GM18520 (cell line): ENCODE data around the gene ADAM8.
"Not testable (repeated sequence)": the region's sequence is repeated elsewhere in the genome, so short reads cannot be mapped to it uniquely, and the experiment has no call there.

Experiments used
- ATAC-seq: cut with Tn5 transposase; IDR thresholded peaks from one replicate; pipeline ENCODE4 v1.9.1; 2021; ENCODE audit not compliant: unreplicated experiment

Gene ADAM8

GRCh38 chr10:133276435-133277201 is at the start of gene ADAM8:
Gene ADAM8 (minus strand): TSS chr10:133276868. CDS start chr10:133276817, 51 bp downstream.
- ATAC-seq: peak; percentile 32

- no peak for ATAC-seq
Observed at GRCh38 chr10:133326223-133326551, 49.5 kb upstream of the ADAM8 start.

DNA sequence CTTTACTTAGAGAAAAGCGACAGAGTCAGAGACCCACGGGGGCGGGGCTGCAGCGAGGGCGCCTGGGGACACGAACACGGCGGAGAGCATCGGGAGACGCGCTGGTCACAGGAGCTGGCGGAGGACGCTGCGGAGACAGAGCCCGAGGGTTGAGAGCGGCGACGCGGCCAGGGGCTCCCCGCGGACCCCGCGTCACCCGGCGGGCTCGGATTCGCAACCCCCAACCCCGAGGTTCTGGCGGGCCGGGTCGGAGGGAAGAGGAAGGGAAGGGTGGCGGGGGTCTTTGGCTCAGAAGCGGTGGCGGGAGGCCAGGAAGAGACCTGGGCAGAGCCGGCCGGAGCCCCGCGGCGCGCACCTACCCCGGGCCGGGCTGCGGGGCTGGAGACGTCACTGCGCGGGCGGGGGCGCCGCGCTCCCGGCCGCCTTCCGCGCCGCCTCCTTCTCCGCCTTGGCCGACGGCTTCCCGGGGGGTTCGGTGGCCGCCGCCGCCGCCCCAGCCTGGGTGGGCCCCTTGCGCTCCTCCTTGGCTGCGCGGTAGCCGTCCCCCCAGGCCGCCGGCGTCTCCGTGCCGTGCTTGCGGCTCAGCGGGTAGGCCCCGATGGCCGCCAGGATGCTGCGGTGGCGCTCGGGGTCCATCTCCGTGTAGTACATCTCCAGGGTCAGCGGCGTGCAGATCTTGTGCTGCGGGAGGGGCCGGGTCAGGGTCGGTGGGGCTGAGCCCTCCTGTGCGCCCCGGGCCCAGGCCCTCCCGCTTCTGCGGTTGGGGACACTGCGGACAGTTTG is 49.0 kb upstream of the ADAM8 start:
- no peak for ATAC-seq

DNA sequence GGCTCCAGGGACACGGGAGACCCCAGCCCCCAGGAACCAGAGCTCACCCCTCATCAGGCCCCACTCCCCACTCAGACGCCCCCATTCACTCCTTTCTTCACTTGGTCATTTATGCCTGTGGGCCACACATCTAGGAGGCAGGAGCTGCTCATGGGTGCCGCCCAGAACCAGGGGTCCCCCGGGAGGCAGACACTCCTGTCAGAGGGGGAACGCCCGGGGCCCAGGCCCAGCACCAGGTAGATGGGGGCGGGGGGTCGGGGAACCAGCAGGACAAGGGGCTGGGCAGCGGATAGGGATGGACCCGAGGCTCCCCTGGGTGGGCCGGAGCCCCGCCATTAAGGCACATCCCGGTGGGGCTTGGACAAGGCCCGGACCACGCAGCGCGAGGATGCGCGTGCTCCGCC is 48.2 kb upstream of the ADAM8 start:
- no peak for ATAC-seq

DNA sequence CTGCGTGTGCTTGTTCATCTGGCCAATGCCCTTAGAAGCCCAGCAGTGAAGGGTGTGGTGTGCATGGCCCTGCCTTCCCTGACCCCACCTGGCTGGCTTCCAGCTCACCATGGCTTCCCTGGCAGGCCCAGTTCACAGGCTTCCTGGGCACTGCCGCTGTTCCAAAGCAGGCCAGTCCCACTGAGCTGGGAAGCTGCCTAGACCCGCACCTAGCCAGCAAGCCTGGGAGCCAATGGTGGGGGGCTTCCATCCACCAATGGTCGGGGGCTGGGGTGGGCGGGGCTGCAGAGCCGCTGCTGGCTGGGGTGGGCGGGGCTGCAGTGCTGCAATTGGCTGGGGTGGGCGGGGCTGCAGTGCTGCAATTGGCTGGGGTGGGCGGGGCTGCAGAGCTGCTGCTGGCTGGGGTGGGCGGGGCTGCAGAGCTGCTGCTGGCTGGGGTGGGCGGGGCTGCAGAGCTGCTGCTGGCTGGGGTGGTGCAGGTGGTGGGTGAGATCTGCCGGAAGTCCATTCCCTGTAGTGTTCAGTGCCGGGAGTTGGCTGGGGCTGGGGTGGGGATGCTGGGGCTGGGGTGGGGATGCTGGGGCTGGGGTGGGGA is 47.6 kb upstream of the ADAM8 start:
- ATAC-seq: no peak

DNA sequence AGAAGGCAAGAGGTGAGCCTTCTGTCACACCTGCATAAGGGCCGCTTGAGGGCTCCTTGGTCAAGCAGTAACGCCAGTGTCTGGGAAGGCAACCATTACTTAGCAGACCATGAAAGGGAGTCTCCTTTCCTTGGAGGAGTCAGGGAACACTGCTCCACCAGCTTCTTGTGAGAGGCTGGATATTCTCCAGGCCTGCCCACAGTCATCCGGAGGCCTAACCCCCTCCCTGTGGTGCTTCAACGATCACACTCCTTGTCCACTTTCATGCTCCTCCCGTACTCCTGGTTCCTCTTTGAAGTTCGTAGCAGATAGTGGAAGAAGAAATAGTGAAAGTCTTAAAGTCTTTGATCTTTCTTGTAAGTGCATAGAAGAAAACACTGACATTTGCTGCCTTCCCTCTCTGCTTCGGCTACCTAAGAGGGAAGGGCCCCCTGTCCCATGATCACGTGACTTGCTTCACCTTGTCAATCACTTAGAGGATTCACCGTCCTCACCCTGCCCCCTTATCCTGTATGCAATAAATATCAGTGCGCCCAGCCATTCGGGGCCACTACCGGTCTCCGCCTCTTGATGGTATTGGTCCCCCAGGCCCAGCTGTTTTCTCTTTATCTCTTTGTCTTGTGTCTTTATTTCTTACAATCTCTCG is 45.5 kb upstream of the ADAM8 start:
- not testable (repeated sequence) for ATAC-seq

- not testable (repeated sequence) for ATAC-seq
Observed at GRCh38 chr10:133320852-133321422, 44.3 kb upstream of the ADAM8 start.

- no peak for ATAC-seq
Observed at GRCh38 chr10:133318494-133319127, 41.9 kb upstream of the ADAM8 start.

DNA sequence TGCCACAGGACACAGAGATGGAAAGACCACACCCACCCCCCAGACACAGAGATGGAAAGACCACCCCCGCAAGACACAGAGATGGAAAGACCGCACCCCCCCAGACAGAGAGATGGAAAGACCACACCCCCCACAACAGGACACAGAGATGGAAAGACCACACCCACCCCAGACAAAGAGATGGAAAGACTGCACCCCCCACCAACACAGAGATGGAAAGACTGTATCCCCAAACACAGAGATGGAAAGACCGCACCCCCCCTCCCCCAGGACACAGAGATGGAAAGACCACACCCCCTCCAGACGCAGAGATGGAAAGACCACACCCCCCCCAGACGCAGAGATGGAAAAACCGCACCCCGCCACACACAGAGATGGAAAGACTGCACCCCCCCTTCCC is 40.1 kb upstream of the ADAM8 start:
- ATAC-seq: no peak

DNA sequence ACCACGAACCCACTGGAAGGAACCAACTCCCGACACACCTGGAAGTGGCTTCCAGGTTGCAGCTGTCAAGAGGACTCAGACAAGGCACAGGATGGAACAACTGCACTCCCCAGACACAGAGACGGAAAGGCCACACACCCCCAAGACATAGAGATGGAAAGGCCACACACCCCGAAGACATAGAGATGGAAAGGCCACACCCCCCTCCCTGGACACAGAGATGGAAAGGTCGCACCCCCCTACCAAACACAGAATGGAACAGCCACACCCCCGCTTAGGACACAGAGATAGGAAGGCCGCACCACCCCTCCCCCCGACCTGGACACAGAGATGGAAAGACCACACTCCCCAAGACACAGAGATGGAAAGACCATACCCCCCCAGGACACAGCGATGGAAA is 39.6 kb upstream of the ADAM8 start:
- no peak for ATAC-seq

DNA sequence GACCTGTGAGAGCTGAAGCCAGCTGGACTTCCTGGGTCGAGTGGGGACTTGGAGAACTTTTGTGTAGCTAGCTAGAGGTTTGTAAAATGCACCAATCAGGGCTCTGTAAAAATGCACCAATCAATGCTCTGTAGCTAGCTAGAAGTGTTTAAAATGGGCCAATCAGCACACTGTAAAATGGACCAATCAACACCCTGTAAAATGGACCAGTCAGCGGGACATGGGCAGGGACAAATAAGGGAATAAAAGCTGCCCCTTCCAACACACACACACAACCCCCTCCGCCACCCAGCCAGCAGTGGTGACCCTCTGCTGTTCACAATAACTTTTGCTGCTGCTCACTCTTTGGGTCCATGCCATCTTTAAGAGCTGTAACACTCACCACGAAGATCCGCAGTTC is 39.2 kb upstream of the ADAM8 start:
- no peak for ATAC-seq

- no peak for ATAC-seq
Observed at GRCh38 chr10:133314911-133315310, 38.2 kb upstream of the ADAM8 start.

- ATAC-seq: no peak
Observed at GRCh38 chr10:133313192-133313591, 36.5 kb upstream of the ADAM8 start.

- ATAC-seq: no peak
Observed at GRCh38 chr10:133312769-133313145, 36.1 kb upstream of the ADAM8 start.

DNA sequence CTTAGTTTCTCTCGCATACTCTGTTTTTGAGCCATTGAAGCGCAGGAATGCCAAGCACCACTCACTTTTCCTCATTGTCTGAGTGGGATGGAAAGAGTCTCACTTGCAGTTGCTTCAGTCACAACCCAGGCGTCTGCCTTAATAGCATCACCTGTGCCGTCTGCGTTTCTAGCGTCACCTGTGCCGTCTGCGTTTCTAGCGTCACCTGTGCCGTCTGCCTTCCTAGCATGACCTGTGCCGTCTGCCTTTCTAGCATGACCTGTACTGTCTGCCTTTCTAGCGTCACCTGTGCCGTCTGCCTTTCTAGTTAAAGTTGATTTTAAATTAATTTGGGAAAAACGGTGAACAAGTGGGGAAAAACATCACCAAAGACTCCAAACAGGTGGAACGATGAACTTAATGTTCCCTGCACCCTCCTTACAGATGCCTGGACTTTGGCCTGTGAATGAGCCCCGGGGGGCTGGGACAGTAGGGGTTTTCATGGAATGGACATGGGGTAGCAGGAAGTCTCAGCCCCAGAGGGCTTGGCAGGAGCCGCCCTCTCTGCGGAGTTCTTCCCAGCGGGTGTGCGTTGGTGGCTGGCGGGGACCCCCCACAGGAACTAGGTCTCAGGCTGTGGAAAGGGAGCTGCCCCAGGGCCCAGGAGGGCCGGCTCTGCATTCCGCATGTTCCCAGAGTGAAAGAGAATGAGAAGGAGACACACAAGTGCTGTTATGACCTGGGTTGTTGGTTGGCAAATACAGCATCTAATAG is 35.5 kb upstream of the ADAM8 start:
- ATAC-seq: no peak

DNA sequence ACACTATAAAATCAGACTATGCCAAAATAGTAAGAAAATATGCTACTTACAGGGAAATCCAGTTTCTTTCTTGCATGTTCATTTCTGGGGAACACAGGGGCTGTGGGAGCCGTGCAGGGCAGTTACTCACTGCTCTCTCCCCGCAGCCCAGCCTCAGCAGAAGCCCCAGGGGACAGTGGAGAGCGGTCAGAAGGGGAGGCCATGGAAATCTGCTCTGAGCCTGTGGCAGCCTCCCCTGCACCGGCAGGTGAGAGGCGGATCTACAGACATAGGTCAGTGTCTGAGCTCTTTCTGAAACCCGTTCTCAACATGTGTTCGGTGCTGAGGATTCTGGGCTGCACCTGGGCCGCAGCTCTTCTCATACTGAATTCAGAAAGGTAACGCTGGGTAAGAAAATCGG is 34.9 kb upstream of the ADAM8 start:
- no peak for ATAC-seq

GRCh38 chr10:133310789-133311188 is 34.1 kb upstream of the ADAM8 start:
- no peak for ATAC-seq

DNA sequence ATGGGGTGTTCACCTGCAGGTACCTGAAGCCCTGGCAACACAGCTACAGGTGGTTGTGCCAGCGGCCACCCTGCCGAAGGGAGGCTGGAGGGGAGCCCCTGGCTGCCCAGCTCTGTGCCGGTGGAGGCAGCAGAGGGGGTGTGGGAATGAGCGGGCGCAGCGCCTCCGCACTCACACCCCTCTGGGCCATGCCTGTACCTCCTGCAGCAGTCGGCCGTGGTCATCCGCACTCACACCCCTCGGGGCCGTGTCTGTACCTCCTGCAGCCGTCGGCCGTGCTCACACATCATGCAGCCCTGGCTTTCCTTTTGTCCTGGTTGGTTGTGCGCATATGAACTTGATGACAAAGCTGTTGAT is 33.7 kb upstream of the ADAM8 start:
- no peak for ATAC-seq

GRCh38 chr10:133309720-133310398 is 33.2 kb upstream of the ADAM8 start:
- ATAC-seq: no peak
